Right lobe of liver (tissue), 4 donors: Measurements from ENCODE around the gene FOXRED1.

Source experiments
- CTCF ChIP-seq, 4 donors: fragments of 200-600 bp in 3 of 4; fragments of 450-650 bp in 1 of 4; IDR thresholded peaks; one replicate each; pipeline versions ENCODE4 v1.5.1 to v1.8.0; 2016 to 2022; ENCODE audit warnings: antibody characterized with exemption in 4 of 4, mild to moderate bottlenecking in 2 of 4
- POLR2A ChIP-seq: fragments of 450-650 bp; IDR thresholded peaks from one replicate; pipeline ENCODE4 v1.6.1; 2017; ENCODE audit warnings: antibody characterized with exemption, mild to moderate bottlenecking
- donor health status: DM: no; HTN: no; CAD: no.
- donor health status: DM: no; HTN: no; CAD: no.
- donor health status: DM: no; HTN: yes; CAD: no.

- TF ChIP-seq CTCF (IDR thresholded peaks at IDR 0.05) (no peak), POLR2A (no peak)
Observed at GRCh38 chr11:126232683-126233082, 36.3 kb upstream of the FOXRED1 start.
